ENCODE results near the gene SASH3. TPM values are rescaled to one million over a fixed set of nuclear protein-coding genes. Genes with fewer than 3 reads are reported as not detected.

The SASH3 gene
- total RNA-seq, 1 donor from 2014 or later: 199 TPM

- intact Hi-C loops (cut with micrococcal nuclease): loop anchor here (2.0 to 5.0 kb wide), 3 partner anchors 63 to 139 kb away; partner anchors contain the start of genes BCORL1 and UTP14A
These were observed 63.9 kb downstream of the SASH3 start, which contains the start of gene ZDHHC9 for GRCh38 chrX:129843459-129844306. Gene ZDHHC9 (minus strand): TSS chrX:129843886. CDS start chrX:129841945, 1,941 bp downstream.

Other genes with a start within 250 kb of the SASH3 start
- gene OCRL, start 239.7 kb upstream of the SASH3 start, total RNA-seq: 3.2 and 3.4 TPM in 2 replicates
- 0.05 and 0.07 TPM in 2 replicates for gene APLN, start 125.0 kb upstream of the SASH3 start, total RNA-seq
- 0.48 and 0.82 TPM in 2 replicates for gene XPNPEP2, start 41.0 kb upstream of the SASH3 start, total RNA-seq
- gene ZDHHC9, start 63.9 kb downstream of the SASH3 start, total RNA-seq: 5.0 and 6.0 TPM in 2 replicates
- gene UTP14A, start 126.2 kb downstream of the SASH3 start, total RNA-seq: 31.3 and 31.5 TPM in 2 replicates
- gene BCORL1, start 202.7 kb downstream of the SASH3 start, total RNA-seq: 7.4 and 8.8 TPM in 2 replicates